RPMI7951 (cell line): ENCODE measurements around the gene NT5C1B. TPM values are rescaled to one million over a fixed set of nuclear protein-coding genes. Genes with fewer than 3 reads are reported as not detected.

Experiments used
- DNase-seq: peaks from one replicate; pipeline ENCODE4 v3.0.0-alpha.2; 2012; ENCODE audit warnings: low read depth
- total RNA-seq: library from RNA; depleted of rRNA; stranded (reverse); fragments of >200 nt; shearing (Covaris generic); gene quantifications from 2 replicates; pipeline ENCODE4 v1.2.3, GENCODE V29; 2014; rRNA removed

The NT5C1B gene
- total RNA-seq, 1 experiment from 2014 or later: not detected

GRCh38 chr2:18516112-18516511 is 73.3 kb downstream of the NT5C1B start:
- peak; percentile 23 for DNase-seq

GRCh38 chr2:18514526-18515461 is 74.6 kb downstream of the NT5C1B start:
- no peak for DNase-seq

Other genes with a start within 250 kb of the NT5C1B start
- 13.6 and 13.9 TPM in 2 replicates for gene RDH14, start 28.9 kb downstream of the NT5C1B start, total RNA-seq